MM.1S (cell line): ENCODE measurements around the gene LRRC32.

Source experiments
- EZH2phosphoT487 ChIP-seq: fragments of 300-600 bp; sonication (generic); IDR thresholded peaks from 2 replicates; pipeline ENCODE4 v1.6.1; 2018; ENCODE audit warnings: antibody characterized with exemption, low read length
- TF ChIP-seq, protein P1 (sequence below): fragments of 300-600 bp; sonication (generic); IDR thresholded peaks from 2 replicates; pipeline ENCODE4 v1.5.1; 2016; ENCODE audit warnings: antibody characterized with exemption, low read length, mixed read lengths

DNA sequence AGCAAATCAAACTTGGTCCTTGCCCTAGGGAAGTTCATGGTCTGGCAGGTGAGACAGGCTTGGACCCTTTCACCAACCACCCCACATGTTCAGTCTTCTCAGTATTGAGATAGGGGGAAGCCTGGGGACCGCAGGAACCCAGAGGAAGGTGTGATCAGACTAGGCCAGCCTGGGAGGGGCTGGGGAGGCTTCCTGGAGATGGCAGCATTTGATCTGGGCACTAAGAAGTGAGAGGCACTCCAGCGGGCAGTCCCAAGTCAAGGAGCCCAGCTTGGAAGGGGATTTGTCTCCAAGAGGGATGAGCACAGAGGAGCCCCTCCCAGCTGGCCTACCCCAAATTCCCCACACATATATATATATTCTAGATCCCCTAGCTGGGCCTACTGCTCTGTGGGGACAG is 5.4 kb downstream of the LRRC32 start:
- TF ChIP-seq, protein P1, sequence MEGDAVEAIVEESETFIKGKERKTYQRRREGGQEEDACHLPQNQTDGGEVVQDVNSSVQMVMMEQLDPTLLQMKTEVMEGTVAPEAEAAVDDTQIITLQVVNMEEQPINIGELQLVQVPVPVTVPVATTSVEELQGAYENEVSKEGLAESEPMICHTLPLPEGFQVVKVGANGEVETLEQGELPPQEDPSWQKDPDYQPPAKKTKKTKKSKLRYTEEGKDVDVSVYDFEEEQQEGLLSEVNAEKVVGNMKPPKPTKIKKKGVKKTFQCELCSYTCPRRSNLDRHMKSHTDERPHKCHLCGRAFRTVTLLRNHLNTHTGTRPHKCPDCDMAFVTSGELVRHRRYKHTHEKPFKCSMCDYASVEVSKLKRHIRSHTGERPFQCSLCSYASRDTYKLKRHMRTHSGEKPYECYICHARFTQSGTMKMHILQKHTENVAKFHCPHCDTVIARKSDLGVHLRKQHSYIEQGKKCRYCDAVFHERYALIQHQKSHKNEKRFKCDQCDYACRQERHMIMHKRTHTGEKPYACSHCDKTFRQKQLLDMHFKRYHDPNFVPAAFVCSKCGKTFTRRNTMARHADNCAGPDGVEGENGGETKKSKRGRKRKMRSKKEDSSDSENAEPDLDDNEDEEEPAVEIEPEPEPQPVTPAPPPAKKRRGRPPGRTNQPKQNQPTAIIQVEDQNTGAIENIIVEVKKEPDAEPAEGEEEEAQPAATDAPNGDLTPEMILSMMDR = no peak
- no peak for TF ChIP-seq EZH2phosphoT487
